HCT116 (cell line): ENCODE results near the gene SP110.

Experiments used
- CEBPB ChIP-seq: IDR thresholded peaks from 2 replicates; pipeline ENCODE4 v1.6.1; 2012; ENCODE audit warnings: low read depth
- CTCF ChIP-seq, 3 experiments: fragments of 200-600 bp in 1 of 3; sonication (generic) in 1 of 3; IDR thresholded peaks in 2 of 3; conservative IDR thresholded peaks in 1 of 3; 2 replicates each; pipeline ENCODE4 v1.5.1; 2012 to 2017; ENCODE audit warnings: low read depth in 2 of 3, low read length in 2 of 3, antibody characterized with exemption in 1 of 3, borderline replicate concordance in 1 of 3, control low read depth in 1 of 3, mild to moderate bottlenecking in 1 of 3, mixed read lengths in 1 of 3, mixed run types in 1 of 3, moderate library complexity in 1 of 3; ENCODE audit not compliant: insufficient read depth in 1 of 3

GRCh38 chr2:230205721-230206120 lies 14.1 kb downstream of the SP110 start:
- TF ChIP-seq CEBPB (no peak), CTCF (IDR thresholded peaks at IDR 0.05 in 2 of 3, conservative IDR thresholded peaks at IDR 0.05 in 1 of 3; ENCODE audit: borderline replicate concordance in 1 of 3, insufficient read depth in 1 of 3, low read depth in 2 of 3, low read length in 2 of 3) (no peak)
